Measurements from ENCODE around the gene ANO4.

ANO4 gene

GRCh38 chr12:100755186-100755585, 39.4 kb upstream of the ANO4 start:
- H3K4me2 ChIP-seq = no peak overlapping the region

GRCh38 chr12:100758083-100758482, 36.5 kb upstream of the ANO4 start:
- H3K27ac ChIP-seq = no peak overlapping the region
- no peaks in the 10 kb centered on the region for H4K20me1 ChIP-seq (ENCODE audit: insufficient read depth)
- TF ChIP-seq, protein P1, sequence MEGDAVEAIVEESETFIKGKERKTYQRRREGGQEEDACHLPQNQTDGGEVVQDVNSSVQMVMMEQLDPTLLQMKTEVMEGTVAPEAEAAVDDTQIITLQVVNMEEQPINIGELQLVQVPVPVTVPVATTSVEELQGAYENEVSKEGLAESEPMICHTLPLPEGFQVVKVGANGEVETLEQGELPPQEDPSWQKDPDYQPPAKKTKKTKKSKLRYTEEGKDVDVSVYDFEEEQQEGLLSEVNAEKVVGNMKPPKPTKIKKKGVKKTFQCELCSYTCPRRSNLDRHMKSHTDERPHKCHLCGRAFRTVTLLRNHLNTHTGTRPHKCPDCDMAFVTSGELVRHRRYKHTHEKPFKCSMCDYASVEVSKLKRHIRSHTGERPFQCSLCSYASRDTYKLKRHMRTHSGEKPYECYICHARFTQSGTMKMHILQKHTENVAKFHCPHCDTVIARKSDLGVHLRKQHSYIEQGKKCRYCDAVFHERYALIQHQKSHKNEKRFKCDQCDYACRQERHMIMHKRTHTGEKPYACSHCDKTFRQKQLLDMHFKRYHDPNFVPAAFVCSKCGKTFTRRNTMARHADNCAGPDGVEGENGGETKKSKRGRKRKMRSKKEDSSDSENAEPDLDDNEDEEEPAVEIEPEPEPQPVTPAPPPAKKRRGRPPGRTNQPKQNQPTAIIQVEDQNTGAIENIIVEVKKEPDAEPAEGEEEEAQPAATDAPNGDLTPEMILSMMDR (conservative IDR thresholded peaks at IDR 0.05; ENCODE audit: low read depth, low read length) = no peak

More at GRCh38 chr12:100755186-100755585, 39.4 kb upstream of the ANO4 start:
- TF ChIP-seq, protein P1 (conservative IDR thresholded peaks at IDR 0.05; ENCODE audit: low read depth, low read length) = no peak
- H4K20me1 ChIP-seq (ENCODE audit: insufficient read depth) = no peaks in the 10 kb centered on the region
- H2AFZ ChIP-seq (ENCODE audit: low read depth) = no peak overlapping the region
- no peak overlapping the region for H3K9ac ChIP-seq
- no peak overlapping the region for H3K27ac ChIP-seq
- no peaks in the 10 kb centered on the region for H3K79me2 ChIP-seq (ENCODE audit: insufficient read depth, low read depth)
- no peaks in the 10 kb centered on the region for H3K27me3 ChIP-seq (ENCODE audit: insufficient read depth, low read depth)
- no peak overlapping the region for H3K4me3 ChIP-seq (IDR thresholded peaks at IDR 0.05; ENCODE audit: insufficient read depth, low read depth, low read length)
- H3K36me3 ChIP-seq (ENCODE audit: insufficient read depth) = no peaks in the 10 kb centered on the region
- H3K4me1 ChIP-seq (ENCODE audit: low read depth, poor library complexity, severe bottlenecking) = no peaks in the 10 kb centered on the region

GRCh38 chr12:100767371-100767770, 27.2 kb upstream of the ANO4 start:
- no peak overlapping the region for H3K4me3 ChIP-seq (IDR thresholded peaks at IDR 0.05; ENCODE audit: insufficient read depth, low read depth, low read length)
- TF ChIP-seq, protein P1 (conservative IDR thresholded peaks at IDR 0.05; ENCODE audit: low read depth, low read length) = no peak
- H2AFZ ChIP-seq (ENCODE audit: low read depth) = no peak overlapping the region
- no peak overlapping the region for H3K27ac ChIP-seq
- no peaks in the 10 kb centered on the region for H3K4me1 ChIP-seq (ENCODE audit: low read depth, poor library complexity, severe bottlenecking)
- H3K79me2 ChIP-seq (ENCODE audit: insufficient read depth, low read depth) = no peaks in the 10 kb centered on the region
- H3K27me3 ChIP-seq (ENCODE audit: insufficient read depth, low read depth) = no peaks in the 10 kb centered on the region
- H4K20me1 ChIP-seq (ENCODE audit: insufficient read depth) = no peaks in the 10 kb centered on the region
- H3K4me2 ChIP-seq = no peak overlapping the region
- no peaks in the 10 kb centered on the region for H3K36me3 ChIP-seq (ENCODE audit: insufficient read depth)
- H3K9ac ChIP-seq = no peak overlapping the region

More at GRCh38 chr12:100758083-100758482, 36.5 kb upstream of the ANO4 start:
- no peak overlapping the region for H2AFZ ChIP-seq (ENCODE audit: low read depth)
- H3K4me1 ChIP-seq (ENCODE audit: low read depth, poor library complexity, severe bottlenecking) = no peaks in the 10 kb centered on the region
- H3K79me2 ChIP-seq (ENCODE audit: insufficient read depth, low read depth) = no peaks in the 10 kb centered on the region
- no peaks in the 10 kb centered on the region for H3K27me3 ChIP-seq (ENCODE audit: insufficient read depth, low read depth)
- no peak overlapping the region for H3K9ac ChIP-seq
- H3K4me2 ChIP-seq = no peak overlapping the region
- H3K36me3 ChIP-seq (ENCODE audit: insufficient read depth) = no peaks in the 10 kb centered on the region
- no peak overlapping the region for H3K4me3 ChIP-seq (IDR thresholded peaks at IDR 0.05; ENCODE audit: insufficient read depth, low read depth, low read length)

DNA sequence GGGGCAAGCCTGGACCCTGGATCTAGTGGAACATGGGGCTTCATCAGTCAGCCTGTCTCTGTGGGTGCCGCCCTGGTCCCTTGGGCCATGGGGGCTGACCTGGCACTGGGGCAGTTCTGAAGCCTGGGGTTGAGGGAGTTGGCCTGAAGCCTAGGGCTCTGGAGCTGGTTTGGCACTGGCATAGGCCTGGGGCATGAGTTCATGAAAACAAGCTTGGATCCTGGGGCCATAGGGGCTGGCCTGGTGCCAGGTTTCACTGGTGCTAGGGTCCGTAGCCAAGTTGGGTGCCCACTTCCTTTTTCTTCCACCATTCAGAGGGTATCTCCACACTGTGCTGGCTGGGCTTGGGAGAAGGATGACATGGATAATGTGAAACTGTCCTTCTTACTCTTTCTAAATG, 26.6 kb upstream of the ANO4 start:
- Histone ChIP-seq H3K27me3 (ENCODE audit: insufficient read depth, low read depth) (no peaks in the 10 kb centered on the region), H3K9ac (no peak overlapping the region), H3K27ac (no peak overlapping the region), H3K4me2 (no peak overlapping the region), H3K79me2 (ENCODE audit: insufficient read depth, low read depth) (no peaks in the 10 kb centered on the region), H2AFZ (ENCODE audit: low read depth) (no peak overlapping the region), H3K36me3 (ENCODE audit: insufficient read depth) (no peaks in the 10 kb centered on the region), H3K4me3 (IDR thresholded peaks at IDR 0.05; ENCODE audit: insufficient read depth, low read depth, low read length) (no peak overlapping the region), H4K20me1 (ENCODE audit: insufficient read depth) (no peaks in the 10 kb centered on the region), H3K4me1 (ENCODE audit: low read depth, poor library complexity, severe bottlenecking) (no peaks in the 10 kb centered on the region)
- TF ChIP-seq, protein P1 (conservative IDR thresholded peaks at IDR 0.05; ENCODE audit: low read depth, low read length) = no peak
